CD4-positive, CD25-positive, alpha-beta regulatory T cell (primary cell): Measurements from ENCODE around the gene PGA5. TPM values are rescaled to one million over a fixed set of nuclear protein-coding genes. Genes with fewer than 3 reads are reported as not detected.

Experiments
- ATAC-seq, 2 donors: fragments of 150-1000 bp; cut with Tn5 transposase; one replicate each; pipeline ENCODE4 v1.10.0; 2021; ENCODE audit warnings: low read depth in 2 of 2, moderate number of reproducible peaks in 2 of 2, moderate library complexity in 1 of 2
- DNase-seq, 3 donors: peaks; one replicate each; pipeline versions ENCODE4 v3.0.0 to v3.0.0-alpha.2; 2012 to 2022; ENCODE audit warnings: mixed read lengths in 1 of 3
- H3K27ac ChIP-seq: one replicate; pipeline ENCODE4 v1.7.0; 2013; ENCODE audit warnings: mild to moderate bottlenecking, low read length; ENCODE audit not compliant: insufficient read depth, poor library complexity, severe bottlenecking
- H3K27me3 ChIP-seq: one replicate; pipeline ENCODE4 v1.7.0; 2013; ENCODE audit warnings: low read length; ENCODE audit not compliant: control insufficient read depth, insufficient read depth
- H3K36me3 ChIP-seq: one replicate; pipeline ENCODE4 v1.7.0; 2013; ENCODE audit warnings: mild to moderate bottlenecking, low read length, moderate library complexity; ENCODE audit not compliant: control insufficient read depth, insufficient read depth
- H3K4me1 ChIP-seq: 2 replicates; pipeline ENCODE4 v1.7.0; 2013; ENCODE audit warnings: mild to moderate bottlenecking, low read length; ENCODE audit not compliant: insufficient read depth, control insufficient read depth, poor library complexity, severe bottlenecking
- H3K4me3 ChIP-seq: one replicate; pipeline ENCODE4 v1.7.0; 2013; ENCODE audit warnings: low read depth, mild to moderate bottlenecking, low read length, moderate library complexity
- H3K9me3 ChIP-seq, 2 experiments: 1 replicate in 1 of 2; 2 replicates in 1 of 2; pipeline ENCODE4 v1.7.0; 2013; ENCODE audit warnings: low read length in 2 of 2, mild to moderate bottlenecking in 1 of 2, moderate library complexity in 1 of 2; ENCODE audit not compliant: control insufficient read depth in 2 of 2
- H3K27ac Mint-ChIP-seq, 3 donors: one replicate each; pipeline ENCODE4 v1.8.0; 2020 to 2022; ENCODE audit warnings: mild to moderate bottlenecking in 3 of 3, mixed read lengths in 3 of 3, moderate library complexity in 2 of 3
- H3K27me3 Mint-ChIP-seq: one replicate; pipeline ENCODE4 v1.8.0; 2022; ENCODE audit warnings: mild to moderate bottlenecking, mixed read lengths
- H3K36me3 Mint-ChIP-seq: one replicate; pipeline ENCODE4 v1.8.0; 2020; ENCODE audit warnings: mixed read lengths
- H3K4me1 Mint-ChIP-seq, 4 donors: one replicate each; pipeline ENCODE4 v1.8.0; 2020 to 2022; ENCODE audit warnings: mixed read lengths in 4 of 4, mild to moderate bottlenecking in 1 of 4
- H3K4me3 Mint-ChIP-seq, 4 donors: one replicate each; pipeline ENCODE4 v1.8.0; 2020 to 2022; ENCODE audit warnings: mild to moderate bottlenecking in 4 of 4, mixed read lengths in 4 of 4, moderate library complexity in 3 of 4
- H3K9me3 Mint-ChIP-seq, 7 donors: one replicate each; pipeline ENCODE4 v1.8.0; 2020 to 2022; ENCODE audit warnings: mixed read lengths in 7 of 7, mild to moderate bottlenecking in 3 of 7, moderate library complexity in 2 of 7
- polyA plus RNA-seq, 4 donors: library from polyadenylated mRNA; unstranded; fragments of 300-500 nt; fragmentation: Illumina TruSeq; gene quantifications; one replicate each; pipeline ENCODE4 v1.2.3, GENCODE V29; 2021
- total RNA-seq: library from RNA; stranded (reverse); gene quantifications from one replicate; pipeline ENCODE4 v1.2.3, GENCODE V29; 2022

The PGA5 gene
- total and polyA plus RNA-seq, 5 donors from 2014 or later, result not detected

DNA sequence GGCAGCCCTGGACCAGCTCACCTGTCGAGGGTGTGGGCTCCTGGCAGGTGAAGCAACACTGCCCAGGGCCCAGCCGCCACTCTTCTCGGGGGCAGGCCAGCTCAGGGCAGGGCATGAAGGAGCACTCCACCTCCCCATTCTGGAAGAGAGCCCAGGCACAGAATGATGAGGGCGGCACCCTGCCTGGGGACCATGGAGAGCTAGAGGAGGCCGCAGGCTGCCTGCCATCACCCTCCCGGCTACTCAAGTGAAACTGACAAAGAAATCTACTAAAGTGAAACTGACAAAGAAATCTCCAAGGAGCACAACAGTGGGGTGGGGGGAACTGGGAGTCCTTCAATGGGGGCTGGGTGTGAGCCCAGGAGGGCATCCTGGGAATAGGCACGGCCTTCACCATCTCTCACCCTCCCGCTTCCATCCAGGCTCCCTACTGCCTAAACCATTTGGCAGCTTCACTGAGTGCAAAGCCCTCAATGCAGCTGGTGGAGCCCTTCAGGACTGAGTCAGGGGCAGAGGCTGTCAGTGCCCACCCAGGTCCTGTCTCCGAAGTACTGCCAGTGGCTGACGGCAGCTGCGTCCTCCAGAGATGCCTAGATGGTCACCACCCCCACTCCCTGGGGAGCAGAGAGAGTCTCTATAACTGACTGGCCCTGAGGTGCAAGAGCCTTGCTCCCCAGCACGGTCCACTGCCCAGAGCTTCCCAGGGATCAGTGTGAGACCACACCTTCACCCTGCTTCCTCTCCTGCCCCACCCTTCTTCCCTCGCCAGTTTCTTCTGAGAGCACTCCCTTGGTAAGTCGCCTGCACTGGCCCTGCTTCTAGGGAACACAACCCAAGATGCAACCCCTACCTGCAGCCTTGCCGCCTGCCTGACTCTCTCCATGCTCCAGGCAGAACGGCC, 32.5 kb downstream of the PGA5 start:
- no peaks in the 10 kb centered on the region for H3K27me3 ChIP-seq
- no peak overlapping the region for H3K27ac ChIP-seq
- H3K4me1 Mint-ChIP-seq, result peaks cover 0 to 4% (median 0%) of the 10 kb centered on the region in 4 donors
- peaks cover 0 to 3% (median 0%) of the 10 kb centered on the region in 7 donors for H3K9me3 Mint-ChIP-seq
- no peaks in the 10 kb centered on the region for H3K36me3 Mint-ChIP-seq
- no peaks in the 10 kb centered on the region for H3K36me3 ChIP-seq
- no peaks in the 10 kb centered on the region for H3K4me1 ChIP-seq
- H3K4me3 ChIP-seq, result no peak overlapping the region
- ATAC-seq (no peak), DNase-seq (no peak)
- H3K9me3 ChIP-seq, result no peaks in the 10 kb centered on the region
- H3K27ac Mint-ChIP-seq, result no peak overlapping the region
- peaks cover 5% of the 10 kb centered on the region for H3K27me3 Mint-ChIP-seq
- no peak overlapping the region for H3K4me3 Mint-ChIP-seq

DNA sequence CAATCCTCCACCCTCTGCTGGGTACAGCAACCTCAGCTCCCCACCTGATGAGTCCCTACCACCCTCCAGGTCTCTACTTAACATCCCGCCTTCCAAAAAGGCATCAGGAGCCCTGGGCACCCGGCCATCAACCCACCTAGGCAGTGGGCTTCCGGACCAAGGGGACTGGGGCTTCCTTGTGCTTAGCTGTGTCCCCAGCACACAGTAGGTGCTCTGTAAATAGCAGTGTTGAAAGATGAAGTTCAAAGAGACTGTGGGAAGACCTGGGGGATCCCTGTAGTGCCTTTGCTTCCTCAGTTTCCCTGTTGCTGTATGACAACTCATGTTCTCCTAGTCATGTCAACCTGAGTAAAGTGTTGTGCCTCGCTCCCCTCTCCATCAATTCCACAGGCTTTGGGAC, 33.1 kb downstream of the PGA5 start:
- ATAC-seq, result no peak
- Mint-ChIP-seq H3K36me3 (no peaks in the 10 kb centered on the region), H3K4me3 (no peak overlapping the region), H3K4me1 (peaks cover 0 to 4% (median 0%) of the 10 kb centered on the region in 4 donors), H3K9me3 (peaks cover 0 to 4% (median 0%) of the 10 kb centered on the region in 7 donors), H3K27me3 (peaks cover 7% of the 10 kb centered on the region), H3K27ac (no peak overlapping the region)
- no peaks in the 10 kb centered on the region for H3K36me3 ChIP-seq
- no peaks in the 10 kb centered on the region for H3K9me3 ChIP-seq
- DNase-seq, result no peak
- H3K27ac ChIP-seq, result no peak overlapping the region
- H3K4me1 ChIP-seq, result no peaks in the 10 kb centered on the region
- no peaks in the 10 kb centered on the region for H3K27me3 ChIP-seq
- H3K4me3 ChIP-seq, result no peak overlapping the region

DNA sequence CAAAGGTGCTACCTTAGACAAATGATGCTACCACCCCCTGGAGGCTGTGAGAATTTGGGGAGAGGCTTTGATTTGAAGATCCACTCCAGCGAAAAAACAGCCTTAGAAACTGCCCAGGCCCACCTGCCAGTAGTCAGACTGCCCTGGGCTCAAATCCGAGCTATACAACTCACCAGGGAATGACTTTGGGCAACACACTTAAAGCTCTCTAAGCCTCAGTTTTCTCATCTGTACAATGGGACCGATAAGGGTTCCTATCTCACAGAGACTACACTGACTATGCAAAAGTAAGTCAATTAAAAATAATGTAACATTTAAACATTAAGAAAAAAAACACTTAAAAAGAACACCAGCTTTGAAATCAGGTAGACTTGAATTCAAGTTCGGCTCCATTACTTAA, 34.2 kb downstream of the PGA5 start:
- H3K36me3 Mint-ChIP-seq, result no peaks in the 10 kb centered on the region
- H3K4me1 Mint-ChIP-seq, result peaks cover 0 to under 1% (median 0%) of the 10 kb centered on the region in 4 donors
- Histone ChIP-seq H3K27ac (no peak overlapping the region), H3K4me3 (no peak overlapping the region), H3K9me3 (no peaks in the 10 kb centered on the region), H3K4me1 (no peaks in the 10 kb centered on the region), H3K36me3 (no peaks in the 10 kb centered on the region), H3K27me3 (no peaks in the 10 kb centered on the region)
- ATAC-seq (no peak), DNase-seq (no peak)
- H3K9me3 Mint-ChIP-seq, result peaks cover 0 to 4% (median 0%) of the 10 kb centered on the region in 7 donors
- no peak overlapping the region for H3K4me3 Mint-ChIP-seq
- peaks cover 14% of the 10 kb centered on the region for H3K27me3 Mint-ChIP-seq
- no peak overlapping the region for H3K27ac Mint-ChIP-seq

DNA sequence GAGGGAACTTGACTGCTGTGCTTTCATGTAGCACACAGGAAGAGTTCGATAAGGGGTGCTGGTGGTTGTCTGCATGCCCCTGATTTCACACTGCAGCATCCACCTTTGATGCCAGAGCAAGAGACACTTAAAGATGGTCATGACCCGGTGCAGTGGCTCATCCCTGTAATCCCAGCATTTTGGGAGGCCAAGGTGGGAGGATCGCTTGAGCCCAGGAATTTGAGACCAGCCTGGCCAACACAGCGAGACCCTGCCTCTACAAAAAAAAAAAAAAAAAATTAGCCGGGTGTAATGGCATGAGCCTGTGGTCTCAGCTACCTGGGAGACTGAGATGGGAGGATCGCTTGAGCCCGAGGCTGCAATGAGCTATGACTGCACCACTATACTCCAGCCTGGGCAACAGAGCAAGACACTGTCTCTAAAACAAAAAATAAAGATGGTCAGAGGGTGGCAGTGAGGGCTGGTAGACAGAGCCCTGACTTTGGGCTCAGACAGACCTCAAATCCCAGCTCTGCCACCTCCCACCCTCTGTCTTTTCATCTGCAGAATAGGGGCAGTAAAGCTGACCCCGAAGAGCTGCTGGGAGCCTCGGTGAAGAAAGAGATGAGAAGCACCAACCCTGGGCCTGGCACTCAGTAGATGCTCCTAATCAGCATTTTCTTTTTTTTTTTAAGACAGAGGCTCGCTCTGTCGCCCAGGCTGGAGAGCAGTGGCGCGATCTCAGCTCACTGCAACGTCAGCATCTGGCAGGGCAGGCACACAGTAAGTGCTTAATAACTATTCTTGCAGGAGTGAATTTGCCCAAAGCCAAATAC, 36.4 kb downstream of the PGA5 start:
- Mint-ChIP-seq H3K27ac (no peak overlapping the region), H3K4me3 (no peak overlapping the region), H3K27me3 (peaks cover 14% of the 10 kb centered on the region), H3K4me1 (no peaks in the 10 kb centered on the region), H3K36me3 (no peaks in the 10 kb centered on the region), H3K9me3 (peaks cover 0 to 4% (median 0%) of the 10 kb centered on the region in 7 donors)
- DNase-seq (no peak), ATAC-seq (no peak)
- Histone ChIP-seq H3K27ac (no peak overlapping the region), H3K27me3 (no peaks in the 10 kb centered on the region), H3K4me3 (no peak overlapping the region), H3K9me3 (no peaks in the 10 kb centered on the region), H3K4me1 (no peaks in the 10 kb centered on the region), H3K36me3 (no peaks in the 10 kb centered on the region)

DNA sequence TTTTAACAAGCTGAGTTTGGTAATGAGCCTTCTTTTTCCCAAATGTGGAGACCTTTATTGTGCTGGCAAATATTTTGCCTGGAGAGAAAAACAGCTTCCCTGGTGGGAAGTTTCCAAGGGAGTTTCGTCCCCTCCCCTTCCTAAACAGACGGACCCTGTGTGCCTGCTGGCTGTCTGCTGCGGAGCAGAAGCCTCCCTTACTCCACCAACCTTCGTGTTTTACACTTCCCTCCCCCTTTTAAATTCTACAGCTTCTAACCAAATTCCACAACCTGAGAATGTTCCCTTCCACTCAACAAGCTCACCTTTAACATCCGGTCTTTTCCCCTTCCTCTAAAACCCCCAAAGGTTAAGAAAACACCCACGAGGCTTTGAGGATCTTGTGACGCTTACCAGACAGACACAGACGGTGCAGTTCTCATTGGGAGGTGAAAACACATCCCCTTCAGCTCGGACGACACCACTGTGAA, 37.1 kb downstream of the PGA5 start:
- no peak overlapping the region for H3K27ac ChIP-seq
- H3K4me1 ChIP-seq, result no peaks in the 10 kb centered on the region
- H3K4me1 Mint-ChIP-seq, result no peaks in the 10 kb centered on the region
- H3K4me3 ChIP-seq, result no peak overlapping the region
- H3K9me3 Mint-ChIP-seq, result peaks cover 0 to 4% (median 0%) of the 10 kb centered on the region in 7 donors
- no peaks in the 10 kb centered on the region for H3K27me3 ChIP-seq
- no peaks in the 10 kb centered on the region for H3K9me3 ChIP-seq
- no peaks in the 10 kb centered on the region for H3K36me3 ChIP-seq
- peaks cover 19% of the 10 kb centered on the region for H3K27me3 Mint-ChIP-seq
- DNase-seq, result no peak
- H3K27ac Mint-ChIP-seq, result no peak overlapping the region
- H3K36me3 Mint-ChIP-seq, result no peaks in the 10 kb centered on the region
- no peak for ATAC-seq
- no peak overlapping the region for H3K4me3 Mint-ChIP-seq

DNA sequence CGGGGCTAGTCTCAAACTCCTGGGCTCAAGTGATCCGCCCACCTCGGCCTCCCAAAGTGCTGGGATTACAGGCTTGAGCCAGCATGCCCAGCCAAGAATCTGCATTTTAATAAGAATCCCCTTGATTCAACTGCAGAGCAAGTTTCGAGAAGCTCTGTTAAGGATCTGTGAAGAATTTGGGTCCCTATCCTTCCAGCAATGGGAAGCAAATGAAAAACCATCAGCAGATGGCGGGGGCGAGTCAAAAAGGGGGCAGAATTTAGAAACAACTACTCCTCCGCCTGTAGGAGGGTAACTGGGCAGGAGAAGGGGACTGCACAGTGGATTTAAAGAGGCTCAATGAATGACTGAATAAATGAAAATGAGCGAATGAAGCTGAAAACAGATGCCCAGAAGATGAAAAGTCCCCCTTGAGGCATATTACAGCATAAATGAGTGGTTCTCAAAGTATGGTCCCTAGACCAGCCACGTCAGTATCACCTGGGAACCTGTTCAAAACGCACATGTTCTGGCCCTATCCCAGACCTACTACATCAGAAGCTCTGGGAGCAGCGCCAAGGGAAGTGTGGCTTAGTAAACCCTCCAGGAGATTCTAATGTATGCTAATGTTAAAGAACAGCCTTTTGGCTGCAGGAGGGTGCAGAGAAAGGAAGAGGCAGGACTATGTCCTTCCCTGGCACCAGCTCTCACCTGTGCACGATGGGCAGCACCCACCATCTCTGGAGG, 39.1 kb downstream of the PGA5 start:
- H3K27me3 Mint-ChIP-seq, result peaks cover 28% of the 10 kb centered on the region
- H3K27ac ChIP-seq, result no peak overlapping the region
- no peak overlapping the region for H3K27ac Mint-ChIP-seq
- H3K9me3 Mint-ChIP-seq, result peaks cover 0 to 4% (median 0%) of the 10 kb centered on the region in 7 donors
- no peak for ATAC-seq
- H3K4me1 Mint-ChIP-seq, result no peaks in the 10 kb centered on the region
- H3K4me3 Mint-ChIP-seq, result no peak overlapping the region
- H3K27me3 ChIP-seq, result peaks cover 2% of the 10 kb centered on the region
- no peaks in the 10 kb centered on the region for H3K9me3 ChIP-seq
- H3K4me1 ChIP-seq, result no peaks in the 10 kb centered on the region
- no peaks in the 10 kb centered on the region for H3K36me3 ChIP-seq
- no peak overlapping the region for H3K4me3 ChIP-seq
- no peak for DNase-seq
- no peaks in the 10 kb centered on the region for H3K36me3 Mint-ChIP-seq

DNA sequence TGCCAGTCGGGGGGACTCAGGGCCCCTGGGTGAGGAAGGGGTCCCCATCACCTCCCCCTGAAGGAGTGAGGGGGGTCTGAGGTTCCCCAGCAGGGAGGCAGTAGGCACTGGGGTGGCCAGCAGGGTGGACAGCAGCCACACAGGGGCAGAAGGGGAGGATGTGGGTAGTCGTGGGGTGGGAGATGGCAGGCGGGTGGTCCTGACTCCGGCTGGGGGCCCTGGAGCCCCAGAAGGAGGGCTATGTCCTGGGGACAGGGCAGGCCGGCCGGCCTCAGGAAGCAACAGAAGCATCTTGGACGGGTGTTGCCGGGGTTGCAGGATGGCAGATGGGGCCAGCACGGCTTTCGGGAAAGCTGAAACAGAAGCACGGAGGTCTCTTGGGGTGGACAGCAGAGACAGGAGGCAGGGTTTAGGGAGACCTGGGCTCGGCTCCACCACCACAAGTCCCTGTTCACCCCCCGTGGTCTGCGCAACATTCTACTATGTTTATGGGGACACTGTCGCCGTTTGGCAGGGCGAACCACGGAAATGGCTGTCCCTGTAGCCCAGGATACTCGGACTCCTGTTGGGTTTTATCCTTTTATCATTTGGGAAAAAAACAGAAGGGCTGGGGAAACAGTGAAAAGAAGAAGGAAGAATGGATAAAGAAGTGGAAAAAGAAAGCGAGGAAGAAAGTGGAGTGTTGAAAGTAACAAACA, 40.1 kb downstream of the PGA5 start:
- ATAC-seq (no peak), DNase-seq (no peak)
- Histone ChIP-seq H3K4me3 (no peak overlapping the region), H3K27me3 (peaks cover 2% of the 10 kb centered on the region), H3K4me1 (no peaks in the 10 kb centered on the region), H3K27ac (no peak overlapping the region), H3K9me3 (no peaks in the 10 kb centered on the region), H3K36me3 (no peaks in the 10 kb centered on the region)
- Mint-ChIP-seq H3K4me3 (no peak overlapping the region), H3K9me3 (peaks cover 0 to 4% (median 0%) of the 10 kb centered on the region in 7 donors), H3K27ac (no peak overlapping the region), H3K27me3 (peaks cover 28% of the 10 kb centered on the region), H3K36me3 (no peaks in the 10 kb centered on the region), H3K4me1 (no peaks in the 10 kb centered on the region)
